Mammary epithelial cell (primary cell): ENCODE measurements around the gene ING3.

Experiments
- EZH2 ChIP-seq: IDR thresholded peaks from 2 replicates; pipeline ENCODE4 v1.6.1; 2012; ENCODE audit warnings: low read length, inconsistent platforms, borderline replicate concordance
- TF ChIP-seq, protein P1 (sequence below), 2 donors: IDR thresholded peaks in 1 of 2; conservative IDR thresholded peaks in 1 of 2; 2 replicates each; pipeline ENCODE4 v1.5.1; 2011 to 2012; ENCODE audit warnings: inconsistent platforms in 2 of 2, low read length in 2 of 2, mild to moderate bottlenecking in 2 of 2, control low read depth in 1 of 2, low read depth in 1 of 2; ENCODE audit not compliant: insufficient read depth in 1 of 2; ENCODE audit errors: extremely low read depth in 1 of 2

DNA sequence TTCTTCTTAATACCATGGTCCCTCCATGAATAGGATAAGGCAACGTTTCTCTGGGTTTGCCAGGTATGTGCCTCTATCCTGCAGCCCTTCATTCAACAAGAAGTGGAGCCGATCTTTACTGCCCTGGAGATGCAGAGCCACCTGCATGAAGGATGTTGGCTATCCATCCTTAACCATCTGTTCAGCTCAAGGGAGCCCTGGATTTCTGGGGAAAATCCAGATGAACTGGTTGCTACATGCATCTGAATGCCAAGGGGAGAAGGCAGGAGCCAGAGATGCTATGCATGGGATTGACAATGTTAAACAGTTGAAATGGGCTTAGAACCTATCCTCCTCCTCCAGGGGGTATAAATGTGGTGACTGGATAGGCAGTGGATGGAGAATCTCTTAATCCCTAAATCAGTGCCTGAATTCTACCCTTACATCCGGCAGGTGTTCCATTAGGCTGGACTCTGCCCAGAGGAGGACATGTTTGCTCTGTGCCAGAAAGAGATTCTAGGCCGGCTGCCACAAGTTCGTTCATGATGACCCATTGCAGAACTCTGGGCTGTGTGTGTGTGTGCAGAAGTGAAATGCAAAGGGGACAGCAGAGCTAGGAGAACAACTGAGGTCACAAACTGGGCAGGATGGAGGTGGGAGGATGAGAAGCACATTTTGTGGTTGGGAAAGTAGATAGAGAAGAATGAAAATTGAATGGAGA is 53.6 kb downstream of the ING3 start:
- TF ChIP-seq, protein P1, sequence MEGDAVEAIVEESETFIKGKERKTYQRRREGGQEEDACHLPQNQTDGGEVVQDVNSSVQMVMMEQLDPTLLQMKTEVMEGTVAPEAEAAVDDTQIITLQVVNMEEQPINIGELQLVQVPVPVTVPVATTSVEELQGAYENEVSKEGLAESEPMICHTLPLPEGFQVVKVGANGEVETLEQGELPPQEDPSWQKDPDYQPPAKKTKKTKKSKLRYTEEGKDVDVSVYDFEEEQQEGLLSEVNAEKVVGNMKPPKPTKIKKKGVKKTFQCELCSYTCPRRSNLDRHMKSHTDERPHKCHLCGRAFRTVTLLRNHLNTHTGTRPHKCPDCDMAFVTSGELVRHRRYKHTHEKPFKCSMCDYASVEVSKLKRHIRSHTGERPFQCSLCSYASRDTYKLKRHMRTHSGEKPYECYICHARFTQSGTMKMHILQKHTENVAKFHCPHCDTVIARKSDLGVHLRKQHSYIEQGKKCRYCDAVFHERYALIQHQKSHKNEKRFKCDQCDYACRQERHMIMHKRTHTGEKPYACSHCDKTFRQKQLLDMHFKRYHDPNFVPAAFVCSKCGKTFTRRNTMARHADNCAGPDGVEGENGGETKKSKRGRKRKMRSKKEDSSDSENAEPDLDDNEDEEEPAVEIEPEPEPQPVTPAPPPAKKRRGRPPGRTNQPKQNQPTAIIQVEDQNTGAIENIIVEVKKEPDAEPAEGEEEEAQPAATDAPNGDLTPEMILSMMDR (conservative IDR thresholded peaks at IDR 0.05 in 1 of 2, IDR thresholded peaks at IDR 0.05 in 1 of 2; ENCODE audit: extremely low read depth in 1 of 2, insufficient read depth in 1 of 2, low read depth in 1 of 2, low read length in 2 of 2), result no peak
- no peak for TF ChIP-seq EZH2
